GM08714 (cell line): ENCODE results near the gene SF3B3.
A peak's percentile ranks its signal among the peaks of the same experiment; 100 is the strongest.

Experiments
- H3K4me3 ChIP-seq: fragments of 200-500 bp; sonication (Bioruptor generic); 2 replicates; pipeline ENCODE4 v1.5.1; 2014; ENCODE audit warnings: mild to moderate bottlenecking, low read length, inconsistent platforms
- ZNF274 ChIP-seq: IDR thresholded peaks from 2 replicates; pipeline ENCODE4 v1.6.1; 2012; ENCODE audit warnings: mild to moderate bottlenecking, low read depth, low read length

SF3B3 gene

GRCh38 chr16:70493802-70494201 is 29.8 kb upstream of the SF3B3 start:
- TF ChIP-seq ZNF274: no peak
- no peak overlapping the region for H3K4me3 ChIP-seq

GRCh38 chr16:70494202-70494770 is 29.3 kb upstream of the SF3B3 start:
- H3K4me3 ChIP-seq: no peak overlapping the region
- no peak for TF ChIP-seq ZNF274

DNA sequence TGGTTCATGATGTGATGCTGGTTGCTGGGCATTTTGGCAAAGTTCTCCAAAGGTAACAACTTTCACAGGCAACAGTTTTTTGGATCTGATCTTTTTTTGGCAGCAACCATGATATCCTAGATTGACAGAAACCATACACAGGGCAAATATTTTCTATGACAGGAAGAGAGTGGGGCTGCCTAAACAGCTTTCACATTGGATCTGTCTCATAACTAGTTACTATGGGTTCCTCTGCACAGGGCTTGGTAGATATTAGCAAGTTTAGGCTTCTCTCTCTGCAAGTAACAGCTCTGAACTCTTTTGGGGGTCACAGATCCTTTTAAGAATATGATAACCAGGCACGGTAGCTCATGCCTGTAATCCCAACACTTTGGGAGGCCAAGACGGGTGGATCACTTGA is 28.8 kb upstream of the SF3B3 start:
- no peak overlapping the region for H3K4me3 ChIP-seq
- TF ChIP-seq ZNF274: no peak

DNA sequence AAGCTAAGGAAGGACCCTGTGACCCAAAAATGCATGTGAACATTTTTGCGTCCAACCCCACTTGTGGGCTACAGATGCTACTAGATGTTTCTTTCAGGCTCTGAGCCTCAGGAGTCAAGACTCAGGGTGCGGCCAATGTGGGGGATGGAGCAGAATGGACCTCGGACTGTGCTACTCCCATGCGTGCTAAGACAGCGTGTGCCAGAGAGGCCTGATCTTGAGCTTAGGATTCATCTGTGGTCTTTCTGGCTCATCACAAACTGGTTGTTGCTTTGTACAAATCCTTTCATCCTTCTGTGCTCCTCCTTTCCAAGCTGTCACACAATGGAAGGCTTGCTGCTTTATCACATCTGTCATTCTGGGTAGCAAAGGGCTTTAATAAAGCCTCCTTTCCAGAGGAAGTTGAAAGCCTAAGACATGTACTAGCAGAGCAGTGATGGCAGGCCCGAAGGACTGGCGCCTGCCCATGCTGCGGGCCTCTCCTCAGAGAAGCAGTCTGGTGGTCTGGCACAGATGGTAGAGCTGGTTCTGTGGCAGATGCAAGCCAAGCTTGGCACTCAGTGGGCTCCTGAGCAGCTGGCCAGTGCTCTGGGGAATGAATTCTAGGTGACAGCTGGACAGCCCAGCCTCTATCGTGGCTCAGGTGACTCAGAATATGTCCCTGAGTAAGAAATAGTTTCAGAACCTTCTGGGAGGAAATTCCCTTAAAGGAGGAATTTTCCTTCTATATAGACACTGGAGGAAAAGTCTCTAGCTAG is 28.0 kb upstream of the SF3B3 start:
- TF ChIP-seq ZNF274: no peak
- H3K4me3 ChIP-seq: no peak overlapping the region

GRCh38 chr16:70496513-70496912 is 27.1 kb upstream of the SF3B3 start:
- no peak overlapping the region for H3K4me3 ChIP-seq
- no peak for TF ChIP-seq ZNF274

- H3K4me3 ChIP-seq: no peak overlapping the region
- TF ChIP-seq ZNF274: no peak
These were observed 14.9 kb upstream of the SF3B3 start for GRCh38 chr16:70508752-70509151.

GRCh38 chr16:70510216-70510615 is 13.4 kb upstream of the SF3B3 start:
- no peak overlapping the region for H3K4me3 ChIP-seq

GRCh38 chr16:70511833-70512232 is 11.8 kb upstream of the SF3B3 start:
- TF ChIP-seq ZNF274: no peak

More at GRCh38 chr16:70510216-70510615, 13.4 kb upstream of the SF3B3 start:
- no peak for TF ChIP-seq ZNF274

GRCh38 chr16:70512456-70512855 is 11.2 kb upstream of the SF3B3 start:
- TF ChIP-seq ZNF274: no peak

More at GRCh38 chr16:70511833-70512232, 11.8 kb upstream of the SF3B3 start:
- H3K4me3 ChIP-seq: no peak overlapping the region

GRCh38 chr16:70520612-70521297 is 2.9 kb upstream of the SF3B3 start:
- TF ChIP-seq ZNF274: no peak
- no peak overlapping the region for H3K4me3 ChIP-seq

More at GRCh38 chr16:70512456-70512855, 11.2 kb upstream of the SF3B3 start:
- no peak overlapping the region for H3K4me3 ChIP-seq

DNA sequence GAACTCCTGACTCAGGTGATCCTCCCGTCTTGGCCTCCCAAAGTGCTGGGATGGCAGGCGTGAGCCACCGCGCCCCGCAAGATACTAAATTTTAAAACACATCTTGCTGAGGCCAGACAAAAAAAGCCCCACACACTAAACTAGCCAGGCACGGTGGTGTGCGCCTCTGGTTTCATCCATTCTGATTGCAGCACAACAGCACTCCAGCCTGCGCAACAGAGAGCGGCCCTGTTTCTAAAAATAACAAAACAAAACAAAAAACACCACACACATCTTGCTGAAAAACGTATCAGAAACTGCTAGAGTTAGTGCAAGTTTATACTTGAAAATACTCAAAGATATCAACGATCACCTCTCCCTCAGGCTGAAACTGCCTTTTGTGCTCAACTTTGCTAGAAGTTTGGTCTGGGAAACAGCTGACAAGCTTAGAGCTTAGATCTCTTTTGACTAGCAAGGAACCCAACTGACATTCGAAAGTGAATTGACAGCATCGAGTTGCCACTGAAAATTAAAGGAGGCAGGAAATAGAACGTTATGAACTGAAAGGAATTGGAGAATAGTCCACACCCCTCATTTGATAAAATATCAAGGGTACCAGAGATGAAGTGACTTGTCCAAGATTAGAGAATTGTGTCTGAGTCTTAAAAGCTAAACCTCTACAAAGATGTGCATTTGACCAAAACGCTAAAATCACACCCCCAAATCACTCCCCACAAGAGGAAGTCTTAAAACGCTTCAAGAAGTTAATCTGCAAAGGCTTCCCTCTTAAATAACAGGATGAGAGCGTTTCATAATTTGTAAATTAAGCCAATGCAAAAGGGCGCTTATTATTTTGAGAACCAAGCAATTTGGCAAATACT is 1.2 kb upstream of the SF3B3 start:
- no peak for TF ChIP-seq ZNF274
- H3K4me3 ChIP-seq: peak overlapping the region; percentile 99

- no peak for TF ChIP-seq ZNF274
- peak within 1 kb of the TSS; percentile 99 for H3K4me3 ChIP-seq
These were observed 407 bp upstream of the SF3B3 start, which contains the start of gene COG4 for GRCh38 chr16:70523076-70523742. COG4 (minus strand) TSS chr16:70523554; CDS start chr16:70523543, 11 bp downstream.

DNA sequence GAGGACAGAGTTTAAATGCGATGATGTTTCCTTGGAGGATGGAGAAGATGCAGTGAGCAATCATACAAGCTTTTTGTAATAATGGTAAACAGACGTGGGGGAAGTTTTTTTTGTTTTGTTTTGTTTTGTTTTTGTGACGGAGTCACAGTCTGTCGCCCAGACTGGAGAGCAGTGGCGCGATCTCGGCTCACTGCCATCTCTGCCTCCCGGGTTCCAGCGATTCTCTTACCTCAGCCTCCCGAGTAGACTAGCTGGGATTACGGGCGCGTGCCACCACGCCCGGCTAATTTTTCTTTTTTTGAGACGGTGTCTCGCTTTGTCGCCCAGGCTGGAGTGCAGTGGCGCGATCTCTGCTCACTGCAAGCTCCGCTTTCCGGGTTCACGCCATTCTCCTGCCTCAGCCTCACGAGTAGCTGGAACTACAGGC is 796 bp downstream of the SF3B3 start:
- peak overlapping the region; percentile 99 for H3K4me3 ChIP-seq
